IPS DF 19.7 (cell line): ENCODE data around the gene OSTN.
A peak's percentile ranks its signal among the peaks of the same experiment; 100 is the strongest.
"Not testable (repeated sequence)": the region's sequence is repeated elsewhere in the genome, so short reads cannot be mapped to it uniquely, and the experiment has no call there.

Experiments
- DNase-seq: peaks from one replicate; pipeline ENCODE4 v3.0.0-alpha.2; 2013; ENCODE audit warnings: low read depth, low spot score

OSTN gene

GRCh38 chr3:191234216-191234615 lies 35.2 kb downstream of the OSTN start:
- DNase-seq: no peak

- no peak for DNase-seq
Observed at GRCh38 chr3:191235331-191236314, 36.6 kb downstream of the OSTN start.

GRCh38 chr3:191236646-191237045 lies 37.6 kb downstream of the OSTN start:
- DNase-seq: no peak

- no peak for DNase-seq
Observed at GRCh38 chr3:191237047-191237882, 38.2 kb downstream of the OSTN start.

GRCh38 chr3:191238321-191238817 lies 39.3 kb downstream of the OSTN start:
- no peak for DNase-seq

GRCh38 chr3:191239407-191240031 lies 40.5 kb downstream of the OSTN start:
- DNase-seq: no peak

- no peak for DNase-seq
Observed at GRCh38 chr3:191240486-191240885, 41.4 kb downstream of the OSTN start.

- DNase-seq: no peak
Observed at GRCh38 chr3:191244242-191244867, 45.3 kb downstream of the OSTN start.

- not testable (repeated sequence) for DNase-seq
Observed at GRCh38 chr3:191246034-191246433, 47.0 kb downstream of the OSTN start.

GRCh38 chr3:191246630-191247029 lies 47.6 kb downstream of the OSTN start:
- no peak for DNase-seq

- DNase-seq: peak; percentile 30
Observed at GRCh38 chr3:191253089-191253799, 54.2 kb downstream of the OSTN start.

- no peak for DNase-seq
Observed at GRCh38 chr3:191254098-191254873, 55.2 kb downstream of the OSTN start.

GRCh38 chr3:191255156-191255555 lies 56.1 kb downstream of the OSTN start:
- DNase-seq: no peak

GRCh38 chr3:191256405-191256804 lies 57.4 kb downstream of the OSTN start:
- no peak for DNase-seq

- DNase-seq: no peak
Observed at GRCh38 chr3:191257286-191257685, 58.2 kb downstream of the OSTN start.

GRCh38 chr3:191259486-191259885 lies 60.4 kb downstream of the OSTN start:
- DNase-seq: no peak

- DNase-seq: no peak
Observed at GRCh38 chr3:191260431-191261303, 61.6 kb downstream of the OSTN start.

- DNase-seq: no peak
Observed at GRCh38 chr3:191261304-191261638, 62.2 kb downstream of the OSTN start.

GRCh38 chr3:191262650-191263049 lies 63.6 kb downstream of the OSTN start:
- DNase-seq: no peak
